Adrenal gland (tissue), 12 donors: Measurements from ENCODE around the gene PRKCQ. TPM values are rescaled to one million over a fixed set of nuclear protein-coding genes. Genes with fewer than 3 reads are reported as not detected.
A peak's percentile ranks its signal among the peaks of the same experiment; 100 is the strongest.

Source experiments
- DNase-seq, 7 donors: peaks; one replicate each; pipeline ENCODE4 v3.0.0-alpha.2; 2019 to 2020
- H3K27ac ChIP-seq, 5 donors: fragments of 200-600 bp; sonication (generic) in 4 of 5; 1 replicate in 3 of 5; 2 replicates in 2 of 5; pipeline versions ENCODE4 v1.5.1 to v1.8.0; 2016 to 2020; ENCODE audit warnings: mild to moderate bottlenecking in 1 of 5
- H3K27me3 ChIP-seq: fragments of 200-600 bp; 2 replicates; pipeline ENCODE4 v1.8.0; 2021
- H3K36me3 ChIP-seq, 2 donors: fragments of 200-600 bp; replicated peaks in 1 of 2; 1 replicate in 1 of 2; 2 replicates in 1 of 2; pipeline versions ENCODE4 v1.5.1 to v1.8.0; 2018 to 2022
- H3K4me1 ChIP-seq, 2 donors: fragments of 200-600 bp; replicated peaks in 1 of 2; 1 replicate in 1 of 2; 2 replicates in 1 of 2; pipeline versions ENCODE4 v1.5.1 to v1.8.0; 2018 to 2021
- H3K4me3 ChIP-seq, 4 donors: fragments of 200-600 bp; sonication (generic) in 3 of 4; one replicate each; pipeline ENCODE4 v1.5.1; 2016 to 2018
- H3K9me3 ChIP-seq, 3 donors: fragments of 200-600 bp; sonication (generic) in 1 of 3; replicated peaks in 1 of 3; 1 replicate in 2 of 3; 2 replicates in 1 of 3; pipeline versions ENCODE4 v1.5.1 to v1.8.0; 2016 to 2021
- CTCF ChIP-seq, 6 experiments: fragments of 450-650 bp in 4 of 6; fragments of 200-600 bp in 2 of 6; sonication (generic) in 1 of 6; IDR thresholded peaks; 1 replicate in 5 of 6; 2 replicates in 1 of 6; pipeline versions ENCODE4 v1.5.1 to v1.8.0; 2016 to 2021; ENCODE audit warnings: antibody characterized with exemption in 6 of 6, mild to moderate bottlenecking in 2 of 6, moderate library complexity in 1 of 6
- POLR2A ChIP-seq, 2 donors: fragments of 450-650 bp; IDR thresholded peaks; one replicate each; pipeline ENCODE4 v1.6.1; 2017; ENCODE audit warnings: antibody characterized with exemption in 2 of 2, mild to moderate bottlenecking in 2 of 2, moderate library complexity in 1 of 2
- WGBS, 4 donors: extraction: QIAGEN DNeasy Blood & Tissue Kit in 2 of 4; methylation state at CpG; one replicate each; pipeline versions ENCODE4 v1.1.5 to v1.1.7; 2013 to 2017; 5-methylcytosine and 5-hydroxymethylcytosine counted together
- intact Hi-C, 2 donors: fragments of 100-400 bp; cut with DNase I; formaldehyde crosslinking; loops; one replicate each; pipeline versions ENCODE4 v1.14.1 to v1.15.0; 2022 to 2023
- polyA plus RNA-seq, 3 donors: library from polyadenylated mRNA; stranded (reverse); fragments of 200-250 nt in 2 of 3; fragments of 350-450 nt in 1 of 3; fragmentation: Illumina TruSeq in 1 of 3; extraction: RNeasy Lipid Tissue Mini Kit (QIAGEN cat#74804) in 1 of 3; gene quantifications; one replicate each; pipeline ENCODE4 v1.2.3, GENCODE V29; 2013 to 2014
- total RNA-seq, 9 donors: library from RNA; depleted of rRNA in 4 of 9; stranded (reverse); fragments of >200 nt in 4 of 9; fragments of 120-200 nt in 1 of 9; fragmentation: NEBNext Ultra II Directional in 1 of 9; extraction: Animal tissue kit (Norgen Biotek cat#: 25700) in 1 of 9; gene quantifications; one replicate each; pipeline versions ENCODE4 v1.1.0 to v1.2.4, GENCODE V29; 2013 to 2023
- donor health status: healthy with polysubstance abuse.
- donor health status: Bipolar disorder and iron deficiency.
- donor health status: DM: yes; HTN: yes; CAD: no.
- donor health status: DM: no; HTN: no; CAD: no.
- donor health status: DM: no; HTN: no; CAD: no.
- donor health status: DM: yes; HTN: yes; CAD: no.

PRKCQ gene
- total and polyA plus RNA-seq, 12 donors = 0.39 to 1.6 (median 0.68) TPM

GRCh38 chr10:6543431-6544005 is 36.6 kb downstream of the PRKCQ start:
- WGBS, 4 donors = 56 to 68% (median 61%) methylated on average over 6 to 9 of the region's 9 CpGs
- no peaks in the 10 kb centered on the region for H3K36me3 ChIP-seq
- no peaks in the 10 kb centered on the region for H3K27me3 ChIP-seq
- DNase-seq = no peak
- H3K27ac ChIP-seq = no peak overlapping the region
- H3K4me1 ChIP-seq = no peaks in the 10 kb centered on the region
- no peaks in the 10 kb centered on the region for H3K9me3 ChIP-seq
- no peak for TF ChIP-seq CTCF (IDR thresholded peaks at IDR 0.05)
- TF ChIP-seq POLR2A (IDR thresholded peaks at IDR 0.05) = no peak
- H3K4me3 ChIP-seq = no peak overlapping the region
- intact Hi-C loops = no loop called here

- H3K4me1 ChIP-seq = no peaks in the 10 kb centered on the region
- H3K27ac ChIP-seq = no peak overlapping the region
- TF ChIP-seq CTCF (IDR thresholded peaks at IDR 0.05) (no peak), POLR2A (IDR thresholded peaks at IDR 0.05) (no peak)
- no peak for DNase-seq
- H3K9me3 ChIP-seq = no peaks in the 10 kb centered on the region
- WGBS, 4 donors = 50 to 59% (median 58%) methylated on average over 9 of the region's 9 CpGs
- no peaks in the 10 kb centered on the region for H3K36me3 ChIP-seq
- H3K4me3 ChIP-seq = no peak overlapping the region
- H3K27me3 ChIP-seq = no peaks in the 10 kb centered on the region
- intact Hi-C loops = no loop called here
These were observed 37.1 kb downstream of the PRKCQ start for GRCh38 chr10:6542999-6543430.

- no peaks in the 10 kb centered on the region for H3K9me3 ChIP-seq
- no peak for DNase-seq
- intact Hi-C loops = no loop called here
- TF ChIP-seq POLR2A (IDR thresholded peaks at IDR 0.05) (no peak), CTCF (IDR thresholded peaks at IDR 0.05) (no peak)
- H3K27me3 ChIP-seq = no peaks in the 10 kb centered on the region
- no peaks in the 10 kb centered on the region for H3K36me3 ChIP-seq
- no peak overlapping the region for H3K27ac ChIP-seq
- H3K4me1 ChIP-seq = no peaks in the 10 kb centered on the region
- no peak overlapping the region for H3K4me3 ChIP-seq
These were observed 40.2 kb downstream of the PRKCQ start for GRCh38 chr10:6539833-6540232.

GRCh38 chr10:6537770-6538169 is 42.3 kb downstream of the PRKCQ start:
- Histone ChIP-seq H3K4me1 (no peaks in the 10 kb centered on the region), H3K27me3 (no peaks in the 10 kb centered on the region), H3K4me3 (no peak overlapping the region), H3K27ac (no peak overlapping the region), H3K9me3 (no peaks in the 10 kb centered on the region), H3K36me3 (no peaks in the 10 kb centered on the region)
- TF ChIP-seq CTCF (IDR thresholded peaks at IDR 0.05) (no peak), POLR2A (IDR thresholded peaks at IDR 0.05) (no peak)
- WGBS, 4 donors = 53 to 67% (median 65%) methylated on average over 5 of the region's 5 CpGs
- DNase-seq = peak in 4 of 7 donors; percentile 21 to 39 (median 26)
- intact Hi-C loops = no loop called here
